K562 (cell line): ENCODE data around the gene CLTB. TPM values are rescaled to one million over a fixed set of nuclear protein-coding genes. Genes with fewer than 3 reads are reported as not detected.

ENCODE experiments used
- HBP1 ChIP-seq: fragments of 450-650 bp; formaldehyde crosslinking; IDR thresholded peaks from 2 replicates; pipeline ENCODE4 v1.4.0; 2022; ENCODE audit warnings: missing genetic modification characterization
- ILK ChIP-seq: fragments of 450-650 bp; IDR thresholded peaks from 2 replicates; pipeline ENCODE4 v1.6.1; 2016; ENCODE audit warnings: missing genetic modification characterization, low read depth, mild to moderate bottlenecking, missing compliant biosample characterization, moderate library complexity, borderline replicate concordance
- MGA ChIP-seq: fragments of 450-650 bp; IDR thresholded peaks from 2 replicates; pipeline ENCODE4 v1.6.1; 2016; ENCODE audit warnings: mild to moderate bottlenecking, moderate library complexity
- PTRF ChIP-seq: fragments of 450-650 bp; IDR thresholded peaks from 2 replicates; pipeline ENCODE4 v1.6.1; 2016; ENCODE audit warnings: mild to moderate bottlenecking, missing genetic modification characterization, missing compliant biosample characterization
- SAFB2 ChIP-seq: fragments of 200-400 bp; formaldehyde crosslinking; IDR thresholded peaks from 2 replicates; pipeline ENCODE4 v1.6.1; 2018; ENCODE audit warnings: borderline replicate concordance, low read length, low read depth, moderate library complexity; ENCODE audit not compliant: severe bottlenecking
- YY1 ChIP-seq, 3 experiments: IDR thresholded peaks; 2 replicates each; pipeline ENCODE4 v1.6.1; 2011; ENCODE audit warnings: low read length in 2 of 3, mild to moderate bottlenecking in 2 of 3, moderate library complexity in 2 of 3, borderline replicate concordance in 1 of 3, control low read depth in 1 of 3, low read depth in 1 of 3; ENCODE audit not compliant: insufficient read depth in 3 of 3, insufficient replicate concordance in 2 of 3, control insufficient read depth in 1 of 3, insufficient read length in 1 of 3; ENCODE audit errors: extremely low read depth in 1 of 3
- ZBTB33 ChIP-seq: sonication (generic); formaldehyde crosslinking; IDR thresholded peaks from 2 replicates; pipeline ENCODE4 v1.8.1; 2023; ENCODE audit warnings: mild to moderate bottlenecking, missing genetic modification reagents
- ZC3H8 ChIP-seq: fragments of 450-650 bp; IDR thresholded peaks from 2 replicates; pipeline ENCODE4 v1.6.1; 2017
- ZNF316 ChIP-seq: fragments of 450-650 bp; IDR thresholded peaks from 2 replicates; pipeline ENCODE4 v1.6.1; 2016
- ZNF511 ChIP-seq: sonication (generic); formaldehyde crosslinking; IDR thresholded peaks from 2 replicates; pipeline ENCODE4 v1.8.0; 2022; ENCODE audit warnings: mild to moderate bottlenecking, missing genetic modification reagents
- ZSCAN29 ChIP-seq: fragments of 450-650 bp; IDR thresholded peaks from 2 replicates; pipeline ENCODE4 v1.6.1; 2017
- polyA plus RNA-seq, 8 experiments: library from polyadenylated mRNA; depleted of rRNA in 4 of 8; stranded (reverse) in 5 of 8; unstranded in 3 of 8; fragments of >200 nt; fragmentation: Nextera tagmentation in 2 of 8; fragmentation: Illumina TruSeq in 1 of 8; extraction: Ambion mirVana in 2 of 8; extraction: Trizol in 1 of 8; gene quantifications; 2 replicates each; pipeline versions ENCODE4 v1.2.1 to v1.2.3, GENCODE V29; 2011 to 2014; ENCODE audit warnings: inconsistent platforms in 1 of 8, missing spikeins in 1 of 8
- total RNA-seq, 7 experiments: library from RNA; depleted of rRNA in 6 of 7; stranded (reverse); fragments of >200 nt in 6 of 7; fragmentation: Illumina TruSeq in 2 of 7; extraction: Trizol in 2 of 7; gene quantifications; 2 replicates each; pipeline versions ENCODE4 v1.2.1 to v1.2.3, GENCODE V29; 2011 to 2021; ENCODE audit warnings: low replicate concordance in 1 of 7

CLTB gene
- total and polyA plus RNA-seq, 9 of the 15 experiments (the other 6 are each of a cell fraction or from before 2014, with no cell fraction given) = 1.8 to 117 (median 39.0) TPM

GRCh38 chr5:176446884-176447590 lies 30.7 kb upstream of the CLTB start (continued):
- peak; percentile 82 for TF ChIP-seq MGA
- no peak for TF ChIP-seq ZSCAN29
- no peak for TF ChIP-seq SAFB2
- TF ChIP-seq ZC3H8 = no peak
- peak; percentile 76 for TF ChIP-seq ZBTB33 (CRISPR knock-in tag)
- TF ChIP-seq YY1 (IDR thresholded peaks at IDR 0.05; ENCODE audit: borderline replicate concordance in 1 of 3, control insufficient read depth in 1 of 3, extremely low read depth in 1 of 3, insufficient read depth in 3 of 3, insufficient read length in 1 of 3, insufficient replicate concordance in 2 of 3, low read depth in 1 of 3, low read length in 2 of 3) = no peak
- TF ChIP-seq HBP1 (CRISPR knock-in tag) = no peak
- TF ChIP-seq ILK (tag) = no peak
- TF ChIP-seq ZNF316 = no peak
- no peak for TF ChIP-seq ZNF511 (CRISPR knock-in tag)
- no peak for TF ChIP-seq PTRF (tag)
